A673 (cell line): ENCODE measurements around the gene SLC27A1.
"Not testable (repeated sequence)": the region's sequence is repeated elsewhere in the genome, so short reads cannot be mapped to it uniquely, and the experiment has no call there.

ENCODE experiments used
- CTCF ChIP-seq: fragments of 300-800, 200-600 bp; sonication (generic); conservative IDR thresholded peaks from 2 replicates; pipeline ENCODE4 v1.5.1; 2017; ENCODE audit warnings: low read depth, mild to moderate bottlenecking, antibody characterized with exemption, low read length, moderate library complexity, mixed read lengths
- EZH2 ChIP-seq: fragments of 200-600 bp; sonication (generic); IDR thresholded peaks from 2 replicates; pipeline ENCODE4 v1.6.1; 2017; ENCODE audit warnings: borderline replicate concordance, low read depth, mild to moderate bottlenecking, mixed read lengths, antibody characterized with exemption, low read length; ENCODE audit not compliant: poor library complexity, severe bottlenecking

- TF ChIP-seq CTCF, EZH2: not testable (repeated sequence)
Observed at GRCh38 chr19:17475011-17475540, 4.8 kb downstream of the SLC27A1 start.
